GM06990 (cell line): ENCODE data around the gene SMAD6.

Experiments
- DNase-seq: peaks from one replicate; pipeline ENCODE4 v3.0.0-alpha.2; 2011; ENCODE audit not compliant: insufficient read length; ENCODE audit errors: extremely low read depth
- H3K27me3 ChIP-seq: replicated peaks from 2 replicates; pipeline ENCODE4 v1.6.0; 2011; ENCODE audit warnings: low read length; ENCODE audit not compliant: control insufficient read depth, insufficient read depth
- H3K36me3 ChIP-seq: 2 replicates; pipeline ENCODE4 v1.5.1; 2011; ENCODE audit warnings: low read length; ENCODE audit not compliant: control insufficient read depth, insufficient read depth
- H3K4me3 ChIP-seq: replicated peaks from 2 replicates; pipeline ENCODE4 v1.5.1; 2011; ENCODE audit warnings: low read depth, mild to moderate bottlenecking, control low read depth, low read length
- CTCF ChIP-seq: IDR thresholded peaks from 2 replicates; pipeline ENCODE4 v1.5.1; 2011; ENCODE audit warnings: low read length, control low read depth, mild to moderate bottlenecking, inconsistent platforms; ENCODE audit not compliant: insufficient read depth, poor library complexity, severe bottlenecking

SMAD6 gene

GRCh38 chr15:66675446-66675845 is 26.6 kb upstream of the SMAD6 start:
- no peak for DNase-seq
- TF ChIP-seq CTCF: no peak
- no peaks in the 10 kb centered on the region for H3K27me3 ChIP-seq
- no peak overlapping the region for H3K4me3 ChIP-seq
- no peaks in the 10 kb centered on the region for H3K36me3 ChIP-seq

DNA sequence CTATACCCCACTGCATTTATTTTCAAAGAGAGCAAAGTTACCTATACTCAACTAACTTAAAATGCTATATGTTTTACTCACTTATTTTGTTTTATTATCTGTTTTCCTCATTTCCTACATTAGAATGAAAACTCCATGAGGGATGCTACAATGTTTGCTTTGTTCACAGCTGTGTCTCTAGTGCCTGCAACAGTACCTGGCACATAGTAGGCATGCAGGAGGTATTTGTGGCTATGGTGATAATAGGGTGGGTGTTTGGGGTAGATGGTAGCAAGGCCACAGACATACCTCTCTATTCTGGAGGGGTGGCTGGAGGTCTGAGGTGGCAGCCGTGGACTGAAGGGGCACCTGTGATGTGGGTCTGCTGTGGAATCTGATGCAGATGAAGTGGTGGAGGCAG is 24.7 kb upstream of the SMAD6 start:
- Histone ChIP-seq H3K36me3 (no peaks in the 10 kb centered on the region), H3K27me3 (no peaks in the 10 kb centered on the region), H3K4me3 (no peak overlapping the region)
- no peak for TF ChIP-seq CTCF
- DNase-seq: no peak

- Histone ChIP-seq H3K27me3 (no peaks in the 10 kb centered on the region), H3K36me3 (no peaks in the 10 kb centered on the region), H3K4me3 (no peak overlapping the region)
- no peak for DNase-seq
- no peak for TF ChIP-seq CTCF
These were observed 22.9 kb upstream of the SMAD6 start for GRCh38 chr15:66679061-66679656.

- no peak for TF ChIP-seq CTCF
- no peak overlapping the region for H3K4me3 ChIP-seq
- H3K36me3 ChIP-seq: no peaks in the 10 kb centered on the region
- no peaks in the 10 kb centered on the region for H3K27me3 ChIP-seq
- no peak for DNase-seq
These were observed 22.4 kb upstream of the SMAD6 start for GRCh38 chr15:66679657-66680108.

GRCh38 chr15:66680502-66680901 is 21.5 kb upstream of the SMAD6 start:
- TF ChIP-seq CTCF: no peak
- no peak for DNase-seq
- H3K27me3 ChIP-seq: no peaks in the 10 kb centered on the region
- H3K36me3 ChIP-seq: no peaks in the 10 kb centered on the region
- no peak overlapping the region for H3K4me3 ChIP-seq

DNA sequence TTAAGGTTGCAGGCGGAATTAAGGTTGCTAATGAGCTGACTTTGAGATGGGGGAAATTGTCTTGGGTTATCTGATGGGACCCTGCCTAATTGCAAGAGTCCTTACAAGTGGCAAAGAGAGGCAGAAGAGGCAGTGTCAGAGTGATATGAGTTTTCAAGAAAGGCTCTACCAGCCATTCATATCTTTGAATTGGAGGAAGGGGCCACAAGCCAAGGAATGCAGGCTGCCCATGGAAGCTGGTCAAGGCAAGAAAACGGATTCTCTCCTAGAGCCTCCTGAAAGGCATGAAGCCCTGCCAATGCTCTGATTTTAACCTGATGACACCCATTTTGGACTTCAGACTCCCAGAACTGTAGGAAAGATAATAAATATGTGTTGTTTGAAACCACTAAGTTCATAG is 20.6 kb upstream of the SMAD6 start:
- no peaks in the 10 kb centered on the region for H3K36me3 ChIP-seq
- no peak overlapping the region for H3K4me3 ChIP-seq
- TF ChIP-seq CTCF: no peak
- H3K27me3 ChIP-seq: no peaks in the 10 kb centered on the region
- no peak for DNase-seq
